IMR-90 (cell line): Measurements from ENCODE around the gene RIC8A. TPM values are rescaled to one million over a fixed set of nuclear protein-coding genes. Genes with fewer than 3 reads are reported as not detected.

Experiments
- ATAC-seq: fragments of 200-7000 bp; cut with Tn5 transposase; 2 replicates; pipeline ENCODE4 v1.9.1; 2020; ENCODE audit warnings: low read depth, mild to moderate bottlenecking, moderate library complexity
- BruUV-seq: library from RNA; stranded (reverse); fragments of 400-500 nt; replicated peaks from 2 replicates; lab custom pipeline; 2021; lab: Mats Ljungman, UMichigan
- CTCF ChIA-PET: fragments of 300-600 bp; formaldehyde crosslinking; extraction: SDS; loops from one replicate; lab custom pipeline; 2021; ENCODE audit warnings: antibody characterized with exemption; lab: Yijun Ruan, JAX
- POLR2A ChIA-PET: fragments of 300-600 bp; sonication (Branson Sonifier 250); formaldehyde crosslinking; loops from one replicate; lab custom pipeline; 2022; ENCODE audit warnings: antibody characterized with exemption; ENCODE audit not compliant: unreplicated experiment; lab: Charles Lee
- DNase-seq: peaks from one replicate; pipeline ENCODE4 v3.0.0; 2013
- H2AFZ ChIP-seq: replicated peaks from 2 replicates; pipeline ENCODE3; 2013; ENCODE audit warnings: low read length, mild to moderate bottlenecking; ENCODE audit not compliant: poor library complexity
- H2AK5ac ChIP-seq: 2 replicates; pipeline ENCODE4 v1.6.1; 2013; ENCODE audit warnings: low read depth, low read length, inconsistent platforms
- H2AK9ac ChIP-seq: replicated peaks from 2 replicates; pipeline ENCODE3; 2013; ENCODE audit warnings: mild to moderate bottlenecking, low read depth, low read length, moderate library complexity; ENCODE audit not compliant: poor library complexity
- H2BK120ac ChIP-seq: 2 replicates; pipeline ENCODE4 v1.6.1; 2013; ENCODE audit warnings: low read depth, low read length, inconsistent platforms
- H2BK15ac ChIP-seq: 3 replicates; pipeline ENCODE4 v1.6.1; 2013; ENCODE audit warnings: low read depth, low read length, inconsistent platforms
- H2BK20ac ChIP-seq: 2 replicates; pipeline ENCODE4 v1.6.1; 2013; ENCODE audit warnings: low read depth, mild to moderate bottlenecking, inconsistent platforms, low read length, moderate library complexity
- H2BK5ac ChIP-seq: 2 replicates; pipeline ENCODE4 v1.6.1; 2013; ENCODE audit warnings: mild to moderate bottlenecking, low read depth, low read length, inconsistent platforms; ENCODE audit not compliant: poor library complexity, severe bottlenecking
- H3K14ac ChIP-seq: replicated peaks from 2 replicates; pipeline ENCODE4 v1.6.1; 2013; ENCODE audit warnings: low read depth, low read length, inconsistent platforms
- H3K18ac ChIP-seq: 2 replicates; pipeline ENCODE4 v1.6.1; 2013; ENCODE audit warnings: low read depth, low read length, control low read depth
- H3K23ac ChIP-seq: 2 replicates; pipeline ENCODE4 v1.6.1; 2013; ENCODE audit warnings: low read depth, low read length, inconsistent platforms
- H3K27ac ChIP-seq: 2 replicates; pipeline ENCODE4 v1.5.1; 2013; ENCODE audit warnings: mild to moderate bottlenecking, control low read depth, low read length; ENCODE audit not compliant: insufficient read depth
- H3K27me3 ChIP-seq: 2 replicates; pipeline ENCODE4 v1.6.1; 2013; ENCODE audit warnings: low read length; ENCODE audit not compliant: control insufficient read depth, insufficient read depth
- H3K36me3 ChIP-seq: 2 replicates; pipeline ENCODE4 v1.6.1; 2013; ENCODE audit warnings: low read length, mixed read lengths; ENCODE audit not compliant: control insufficient read depth, insufficient read depth
- H3K4ac ChIP-seq: 2 replicates; pipeline ENCODE4 v1.6.1; 2013; ENCODE audit warnings: low read depth, low read length, inconsistent platforms
- H3K4me1 ChIP-seq: 2 replicates; pipeline ENCODE4 v1.6.1; 2013; ENCODE audit warnings: low read length, mixed read lengths; ENCODE audit not compliant: control insufficient read depth, insufficient read depth
- H3K4me2 ChIP-seq: 2 replicates; pipeline ENCODE4 v1.6.1; 2013; ENCODE audit warnings: low read depth, mild to moderate bottlenecking, control low read depth, low read length, moderate library complexity
- H3K4me3 ChIP-seq: 2 replicates; pipeline ENCODE4 v1.5.1; 2013; ENCODE audit warnings: low read depth, mild to moderate bottlenecking, control low read depth, low read length, moderate library complexity; ENCODE audit not compliant: insufficient read depth
- H3K56ac ChIP-seq: 2 replicates; pipeline ENCODE4 v1.6.1; 2013; ENCODE audit warnings: low read length, inconsistent platforms; ENCODE audit not compliant: insufficient read depth; ENCODE audit errors: extremely low read depth
- H3K79me1 ChIP-seq, 2 experiments: 2 replicates each; pipeline ENCODE4 v1.6.1; 2013; ENCODE audit warnings: low read length in 2 of 2, inconsistent platforms in 1 of 2, low read depth in 1 of 2
- H3K9ac ChIP-seq: 2 replicates; pipeline ENCODE4 v1.6.1; 2013; ENCODE audit warnings: low read depth, low read length, control low read depth
- H3K9me1 ChIP-seq: 2 replicates; pipeline ENCODE4 v1.6.1; 2013; ENCODE audit warnings: low read length, inconsistent platforms; ENCODE audit not compliant: insufficient read depth
- H3K9me3 ChIP-seq: 2 replicates; pipeline ENCODE4 v1.6.1; 2013; ENCODE audit warnings: low read length; ENCODE audit not compliant: control insufficient read depth, insufficient read depth
- H4K20me1 ChIP-seq: 2 replicates; pipeline ENCODE4 v1.6.1; 2013; ENCODE audit warnings: low read length, inconsistent platforms; ENCODE audit not compliant: insufficient read depth
- H4K5ac ChIP-seq: 2 replicates; pipeline ENCODE4 v1.6.1; 2013; ENCODE audit warnings: mild to moderate bottlenecking, low read depth, low read length, control low read depth
- H4K8ac ChIP-seq, 2 experiments: 2 replicates each; pipeline ENCODE4 v1.6.1; 2013; ENCODE audit warnings: low read depth in 2 of 2, low read length in 2 of 2, control low read depth in 1 of 2, inconsistent platforms in 1 of 2
- H4K91ac ChIP-seq: 2 replicates; pipeline ENCODE4 v1.6.1; 2013; ENCODE audit warnings: low read depth, low read length, inconsistent platforms; ENCODE audit not compliant: insufficient read depth
- CEBPB ChIP-seq: IDR thresholded peaks from 2 replicates; pipeline ENCODE4 v1.6.1; 2012; ENCODE audit warnings: low read depth, low read length, improper control_type of control experiment
- CHD1 ChIP-seq: IDR thresholded peaks from 2 replicates; pipeline ENCODE4 v1.6.1; 2012; ENCODE audit warnings: low read depth, low read length, improper control_type of control experiment
- CTCF ChIP-seq: conservative IDR thresholded peaks from 2 replicates; pipeline ENCODE4 v1.5.1; 2012; ENCODE audit warnings: mild to moderate bottlenecking, low read depth, low read length, improper control_type of control experiment
- FOS ChIP-seq: fragments of 150-350 bp; IDR thresholded peaks from 2 replicates; pipeline ENCODE4 v1.6.1; 2016; ENCODE audit warnings: low read depth, low read length
- MXI1 ChIP-seq: IDR thresholded peaks from 2 replicates; pipeline ENCODE4 v1.6.1; 2012; ENCODE audit warnings: low read depth, mild to moderate bottlenecking, low read length, moderate library complexity, borderline replicate concordance
- NFE2L2 ChIP-seq: fragments of 150-350 bp; IDR thresholded peaks from 2 replicates; pipeline ENCODE4 v1.6.1; 2016; ENCODE audit warnings: low read depth, mild to moderate bottlenecking, low read length
- RCOR1 ChIP-seq: IDR thresholded peaks from 2 replicates; pipeline ENCODE4 v1.6.1; 2012; ENCODE audit warnings: mild to moderate bottlenecking, low read length, improper control_type of control experiment; ENCODE audit not compliant: insufficient replicate concordance
- RFX5 ChIP-seq: IDR thresholded peaks from 2 replicates; pipeline ENCODE4 v1.8.0; 2012; ENCODE audit warnings: low read depth, mild to moderate bottlenecking, low read length, moderate library complexity
- USF2 ChIP-seq: fragments of 150-350 bp; IDR thresholded peaks from 2 replicates; pipeline ENCODE4 v1.6.1; 2017; ENCODE audit warnings: mild to moderate bottlenecking, antibody characterized with exemption, low read length, low read depth
- WGBS, 2 experiments: methylation state at CpG; one replicate each; pipeline versions ENCODE4 v1.1.5 to v1.1.7; 2013; ENCODE audit warnings: missing lambda C conversion rate in 2 of 2; ENCODE audit not compliant: insufficient read length in 1 of 2; ENCODE audit errors: extremely low coverage in 2 of 2; 5-methylcytosine and 5-hydroxymethylcytosine counted together
- dilution Hi-C: fragments of 300-500 bp; cut with HindIII; formaldehyde crosslinking; loops from one replicate; pipeline ENCODE4 v1.14.3; 2018; ENCODE audit warnings: low sequenced_read_pairs; ENCODE audit not compliant: unreplicated experiment
- in situ Hi-C: fragments of 300-500 bp; cut with MboI; formaldehyde crosslinking; loops from 3 replicates; pipeline ENCODE4 v1.14.3; 2019; ENCODE audit warnings: low sequenced_read_pairs, inconsistent platforms, mixed read lengths
- intact Hi-C: fragments of 100-400 bp; cut with micrococcal nuclease; formaldehyde crosslinking; loops from 2 replicates; pipeline ENCODE4 v1.10.0; 2022
- polyA plus RNA-seq, 3 experiments: library from polyadenylated mRNA; depleted of rRNA; stranded (reverse); fragments of >200 nt; gene quantifications; 2 replicates each; pipeline ENCODE4 v1.2.3, GENCODE V29; 2012; ENCODE audit warnings: low replicate concordance in 1 of 3
- total RNA-seq: library from RNA; depleted of rRNA; stranded (reverse); fragments of >200 nt; gene quantifications from 2 replicates; pipeline ENCODE4 v1.2.3, GENCODE V29; 2012

Gene RIC8A
- total and polyA plus RNA-seq, 2 of the 4 experiments (the other 2 are of a cell fraction): 129 to 188 TPM

- no peak overlapping the region for H2BK120ac ChIP-seq
- no peaks in the 10 kb centered on the region for H3K4me1 ChIP-seq
- in situ Hi-C loops: no loop called here
- POLR2A ChIA-PET: no interaction called here
- no peak overlapping the region for H3K23ac ChIP-seq
- H3K56ac ChIP-seq: no peak overlapping the region
- H2AK5ac ChIP-seq: no peak overlapping the region
- no peak overlapping the region for H3K9ac ChIP-seq
- peaks cover 14% of the 10 kb centered on the region; the same call in 1 of the 2 replicates for H3K36me3 ChIP-seq
- no peak overlapping the region for H4K5ac ChIP-seq
- no TSS peak for BruUV-seq
- no peak overlapping the region for H3K4me2 ChIP-seq
- WGBS, 2 experiments: 85% methylated on average over 4 of the region's 23 CpGs; no CpG with 5 or more reads in 1 of the 2 experiments
- peaks cover 12% of the 10 kb centered on the region for H4K20me1 ChIP-seq
- no peak overlapping the region for H2AFZ ChIP-seq
- no peak overlapping the region for H2BK5ac ChIP-seq
- TF ChIP-seq NFE2L2: no peak
- TF ChIP-seq CTCF: no peak
- no peak for TF ChIP-seq CHD1
- TF ChIP-seq RFX5: no peak
- TF ChIP-seq CEBPB: no peak
- no peak for TF ChIP-seq USF2
- no peak for TF ChIP-seq FOS
- TF ChIP-seq MXI1: no peak
- no peak for TF ChIP-seq RCOR1
- H4K91ac ChIP-seq: no peak overlapping the region
- H3K9me1 ChIP-seq: peaks cover 7% of the 10 kb centered on the region; the same call in 1 of the 2 replicates
- H3K27me3 ChIP-seq: no peaks in the 10 kb centered on the region
- no peak overlapping the region for H3K18ac ChIP-seq
- no peak overlapping the region for H4K8ac ChIP-seq
- ATAC-seq (no peak; the same call in 1 of the 2 replicates), DNase-seq (no peak)
- no peak overlapping the region for H3K4ac ChIP-seq
- no peak overlapping the region for H3K14ac ChIP-seq
- no peak overlapping the region for H2BK20ac ChIP-seq
- dilution Hi-C loops: no loop called here
- CTCF ChIA-PET: no interaction called here
- H3K9me3 ChIP-seq: no peaks in the 10 kb centered on the region
- peak overlapping the region; percentile 28 for H2AK9ac ChIP-seq
- H2BK15ac ChIP-seq: no peak overlapping the region
- intact Hi-C loops: no loop called here
- no peak overlapping the region for H3K27ac ChIP-seq
- H3K4me3 ChIP-seq: no peak overlapping the region
- peaks cover 0 to 18% of the 10 kb centered on the region in 2 experiments; a peak in 2 of 4 replicates for H3K79me1 ChIP-seq
These were observed 10.4 kb upstream of the RIC8A start for GRCh38 chr11:196786-197731.
